K562 (cell line): Measurements from ENCODE around the gene TCF3.

Experiments
- CTCF ChIP-seq, 3 experiments: IDR thresholded peaks in 2 of 3; conservative IDR thresholded peaks in 1 of 3; 2 replicates each; pipeline ENCODE4 v1.5.1; 2011 to 2012; ENCODE audit warnings: low read length in 3 of 3, mild to moderate bottlenecking in 3 of 3, control low read depth in 2 of 3, improper control_type of control experiment in 1 of 3, inconsistent platforms in 1 of 3, low read depth in 1 of 3, mixed read lengths in 1 of 3, moderate library complexity in 1 of 3; ENCODE audit not compliant: insufficient read depth in 2 of 3
- EP300 ChIP-seq: IDR thresholded peaks from 2 replicates; pipeline ENCODE4 v1.6.1; 2012; ENCODE audit warnings: low read length, improper control_type of control experiment
- JUNB ChIP-seq: fragments of 450-650 bp; formaldehyde crosslinking; conservative IDR thresholded peaks from 2 replicates; pipeline ENCODE4 v1.4.0; 2020; ENCODE audit warnings: mild to moderate bottlenecking
- PREB ChIP-seq: sonication (generic); formaldehyde crosslinking; IDR thresholded peaks from 2 replicates; pipeline ENCODE4 v1.8.1; 2023; ENCODE audit warnings: mild to moderate bottlenecking, missing genetic modification reagents
- SMAD1 ChIP-seq: fragments of 150-350 bp; IDR thresholded peaks from 2 replicates; pipeline ENCODE4 v1.6.1; 2014; ENCODE audit warnings: low read length, low read depth; ENCODE audit not compliant: partially characterized antibody
- SMC3 ChIP-seq: conservative IDR thresholded peaks from 2 replicates; pipeline ENCODE4 v1.6.1; 2011; ENCODE audit warnings: low read depth, low read length, improper control_type of control experiment; ENCODE audit not compliant: insufficient read depth
- SP2 ChIP-seq: IDR thresholded peaks from 2 replicates; pipeline ENCODE4 v1.6.1; 2011; ENCODE audit warnings: mild to moderate bottlenecking, low read depth, low read length, moderate library complexity; ENCODE audit not compliant: poor library complexity, severe bottlenecking; ENCODE audit errors: extremely low read depth
- SPI1 ChIP-seq: IDR thresholded peaks from 2 replicates; pipeline ENCODE4 v1.6.1; 2011; ENCODE audit warnings: low read depth, low read length, control low read depth, borderline replicate concordance
- TAF1 ChIP-seq: IDR thresholded peaks from 2 replicates; pipeline ENCODE4 v1.6.1; 2011; ENCODE audit warnings: mild to moderate bottlenecking, low read length, moderate library complexity; ENCODE audit not compliant: insufficient read depth, control insufficient read depth, severe bottlenecking; ENCODE audit errors: extremely low read depth
- TEAD4 ChIP-seq, 2 experiments: sonication (generic) in 1 of 2; formaldehyde crosslinking in 1 of 2; IDR thresholded peaks; 2 replicates each; pipeline versions ENCODE4 v1.6.1 to v1.8.0; 2012 to 2022; ENCODE audit warnings: borderline replicate concordance in 1 of 2, inconsistent platforms in 1 of 2, low read length in 1 of 2, mild to moderate bottlenecking in 1 of 2, missing genetic modification reagents in 1 of 2
- TGIF2 ChIP-seq: sonication (generic); formaldehyde crosslinking; IDR thresholded peaks from 2 replicates; pipeline ENCODE4 v1.8.1; 2022; ENCODE audit warnings: mild to moderate bottlenecking, missing genetic modification reagents, moderate library complexity
- ZBTB33 ChIP-seq: sonication (generic); formaldehyde crosslinking; IDR thresholded peaks from 2 replicates; pipeline ENCODE4 v1.8.1; 2023; ENCODE audit warnings: mild to moderate bottlenecking, missing genetic modification reagents

GRCh38 chr19:1680976-1681375, 28.6 kb upstream of the TCF3 start:
- TF ChIP-seq ZBTB33: no peak
- TF ChIP-seq JUNB (CRISPR knock-in tag): no peak
- no peak for TF ChIP-seq EP300
- no peak for TF ChIP-seq SP2
- no peak for TF ChIP-seq CTCF (IDR thresholded peaks at IDR 0.05 in 2 of 3, conservative IDR thresholded peaks at IDR 0.05 in 1 of 3; ENCODE audit: insufficient read depth in 2 of 3, low read depth in 1 of 3, low read length in 3 of 3)
- TF ChIP-seq TAF1: no peak
- TF ChIP-seq SPI1: no peak
- no peak for TF ChIP-seq SMC3
- no peak for TF ChIP-seq PREB (CRISPR knock-in tag)
- TF ChIP-seq TEAD4 (IDR thresholded peaks at IDR 0.05; ENCODE audit: low read length): no peak
- no peak for TF ChIP-seq TEAD4 (CRISPR knock-in tag; IDR thresholded peaks at IDR 0.05; ENCODE audit: borderline replicate concordance)
- no peak for TF ChIP-seq TGIF2
- TF ChIP-seq SMAD1: no peak
